ENCODE measurements around the gene FAM50B.

DNA sequence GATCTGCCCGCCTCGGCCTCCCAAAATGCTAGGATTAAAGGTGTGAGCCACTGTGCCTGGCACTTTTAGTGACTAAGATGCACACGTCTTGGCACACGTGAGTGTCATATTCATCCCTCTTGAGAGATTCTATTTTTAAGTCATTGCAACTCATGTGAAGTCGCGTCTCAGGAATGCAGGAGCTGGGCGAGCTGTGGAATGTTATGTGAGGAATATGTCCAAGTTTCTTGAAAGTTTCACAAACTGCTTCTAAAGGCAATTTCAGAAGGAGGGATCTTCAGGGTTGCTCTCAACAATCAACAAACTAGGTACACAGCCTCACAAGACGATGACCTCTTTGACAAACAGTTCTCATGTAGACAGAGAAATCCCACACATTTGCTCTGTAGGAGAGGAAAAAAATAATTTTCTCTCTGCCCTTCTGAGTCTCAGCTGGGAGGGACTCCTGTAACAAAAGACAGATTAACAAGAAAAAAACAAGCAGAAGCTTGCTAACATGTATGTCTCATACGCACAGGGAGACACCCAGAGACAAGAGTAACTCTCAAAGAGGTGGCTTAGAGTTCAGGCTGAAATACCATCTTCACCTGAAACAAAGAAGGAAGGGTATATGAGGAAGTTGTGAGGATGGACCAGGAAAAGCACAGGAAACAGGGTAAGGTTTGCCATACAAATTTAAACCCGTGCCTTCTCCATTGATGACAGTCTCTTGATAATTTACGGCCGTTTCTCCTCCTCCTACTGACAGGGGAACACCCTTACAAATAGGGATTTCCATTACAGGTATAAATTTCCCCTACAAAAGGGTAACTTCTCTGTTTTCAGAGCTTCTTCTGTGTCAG lies 45.3 kb upstream of the FAM50B start:
- TF ChIP-seq TAF1 (IDR thresholded peaks at IDR 0.05; ENCODE audit: low read depth) (no peak), EP300 (conservative IDR thresholded peaks at IDR 0.05; ENCODE audit: poor library complexity, severe bottlenecking) (no peak)
